Dedifferentiated amniotic fluid mesenchymal stem cell (primary cell): ENCODE data around the gene GYS1.
"Not testable (repeated sequence)": the region's sequence is repeated elsewhere in the genome, so short reads cannot be mapped to it uniquely, and the experiment has no call there.

Experiments
- DNase-seq: peaks from one replicate; pipeline ENCODE4 v3.0.0-alpha.2; 2016; ENCODE audit errors: extremely low spot score

The GYS1 gene

DNA sequence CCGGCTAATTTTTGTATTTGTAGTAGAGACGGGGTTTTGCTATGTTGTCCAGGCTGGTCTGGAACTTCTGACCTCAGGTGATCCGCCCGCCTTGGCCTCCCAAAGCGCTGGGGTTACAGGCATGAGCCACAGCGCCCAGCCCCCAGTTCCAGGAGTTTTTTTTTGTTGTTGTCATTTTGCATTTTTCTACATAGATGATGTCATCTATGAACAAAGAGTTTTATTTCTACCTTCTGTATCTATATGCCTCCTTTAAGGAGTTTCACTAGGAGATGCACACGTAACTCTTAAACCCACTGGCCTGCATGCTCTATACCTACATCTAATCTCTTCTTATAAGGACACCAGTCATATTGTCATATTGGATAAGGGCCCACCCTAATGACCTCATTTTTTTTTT lies 54.9 kb downstream of the GYS1 start:
- no peak for DNase-seq

- DNase-seq: no peak
Measured at GRCh38 chr19:48935864-48936263, 57.2 kb downstream of the GYS1 start.

DNA sequence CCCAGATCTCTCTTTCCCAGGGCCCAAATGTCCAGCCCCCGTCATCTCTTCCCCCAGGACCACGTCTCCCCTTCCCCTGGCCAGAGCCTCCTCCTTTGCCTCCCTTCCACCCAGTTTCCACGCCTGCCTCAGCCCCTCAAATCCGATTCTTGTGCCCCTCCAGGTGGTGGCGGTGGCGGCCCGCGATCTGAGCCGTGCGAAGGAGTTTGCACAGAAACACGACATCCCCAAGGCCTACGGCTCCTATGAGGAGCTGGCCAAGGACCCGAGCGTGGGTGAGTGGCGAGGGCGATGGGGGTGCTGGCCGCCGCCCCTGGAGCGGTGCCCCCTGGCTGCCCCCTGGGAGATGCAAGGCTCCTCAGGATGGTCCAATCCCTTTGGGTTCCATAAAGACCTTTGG lies 58.3 kb downstream of the GYS1 start:
- DNase-seq: no peak

DNA sequence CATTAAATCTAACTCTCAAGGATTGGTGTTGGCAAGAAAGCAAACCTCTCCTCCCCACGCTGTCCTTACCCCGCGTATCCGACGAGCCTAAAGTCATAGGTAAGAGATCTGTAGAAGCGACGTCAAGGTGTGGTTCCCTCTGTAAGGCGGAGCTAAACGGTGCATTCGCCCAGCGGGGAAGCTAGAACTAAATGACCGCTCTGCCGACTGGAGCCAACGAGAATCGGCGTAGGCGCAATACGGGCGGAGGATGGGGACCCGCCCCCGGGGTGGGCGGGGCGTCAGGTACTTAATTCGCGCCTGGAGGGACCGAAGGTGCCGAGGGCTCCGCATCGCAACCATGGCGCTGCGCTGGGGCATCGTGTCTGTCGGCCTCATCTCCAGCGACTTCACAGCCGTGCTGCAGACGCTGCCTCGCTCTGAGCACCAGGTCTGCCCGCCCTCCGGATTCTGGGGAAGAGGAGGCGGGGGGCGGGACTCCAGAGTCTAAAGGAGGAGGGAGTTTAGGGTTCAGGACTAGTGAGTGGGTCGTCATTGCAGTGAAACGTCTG lies 59.7 kb downstream of the GYS1 start, which contains the start of gene DHDH:
Gene DHDH (plus strand): TSS at position 318 of the 551 bp plus-strand sequence. CDS start 23 bp downstream, at position 341.
- peak; percentile 26 for DNase-seq

- DNase-seq: no peak
Measured at GRCh38 chr19:48928164-48929025, 64.7 kb downstream of the GYS1 start.

GRCh38 chr19:48927692-48928091 lies 65.4 kb downstream of the GYS1 start:
- not testable (repeated sequence) for DNase-seq

- peak; percentile 91 for DNase-seq
Measured at GRCh38 chr19:48926909-48927308, 66.2 kb downstream of the GYS1 start.

- not testable (repeated sequence) for DNase-seq
Measured at GRCh38 chr19:48925890-48926289, 67.2 kb downstream of the GYS1 start.

DNA sequence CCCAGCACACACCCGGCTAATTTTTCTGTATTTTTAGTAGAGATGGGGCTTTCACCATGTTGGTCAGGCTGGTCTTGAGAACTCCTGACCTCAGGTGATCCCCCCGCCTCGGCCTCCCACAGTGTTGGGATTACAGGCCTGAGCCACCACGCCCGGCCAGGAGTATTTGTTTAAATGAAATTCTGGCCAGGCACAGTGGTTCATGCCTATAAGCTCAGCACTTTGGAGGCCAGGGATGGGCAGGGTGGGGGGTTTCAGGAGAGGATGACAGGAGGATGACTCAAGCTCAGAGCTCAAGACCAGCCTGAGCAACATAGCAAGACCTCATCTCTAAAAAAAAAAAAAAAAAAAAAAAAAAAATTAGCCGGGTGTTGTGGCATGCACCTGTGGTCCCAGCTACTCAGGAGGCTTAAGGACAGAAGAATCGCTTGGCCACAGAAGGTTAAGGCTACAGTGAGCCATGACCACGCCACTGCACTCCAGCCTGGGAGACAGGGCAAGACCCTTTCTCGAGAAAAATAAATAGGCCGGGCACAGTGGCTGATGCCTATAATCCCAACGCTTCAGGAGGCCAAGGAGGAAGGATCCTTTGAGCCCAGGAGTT lies 67.8 kb downstream of the GYS1 start:
- DNase-seq: peak; percentile 27

- DNase-seq: no peak
Measured at GRCh38 chr19:48922548-48923490, 70.3 kb downstream of the GYS1 start.

DNA sequence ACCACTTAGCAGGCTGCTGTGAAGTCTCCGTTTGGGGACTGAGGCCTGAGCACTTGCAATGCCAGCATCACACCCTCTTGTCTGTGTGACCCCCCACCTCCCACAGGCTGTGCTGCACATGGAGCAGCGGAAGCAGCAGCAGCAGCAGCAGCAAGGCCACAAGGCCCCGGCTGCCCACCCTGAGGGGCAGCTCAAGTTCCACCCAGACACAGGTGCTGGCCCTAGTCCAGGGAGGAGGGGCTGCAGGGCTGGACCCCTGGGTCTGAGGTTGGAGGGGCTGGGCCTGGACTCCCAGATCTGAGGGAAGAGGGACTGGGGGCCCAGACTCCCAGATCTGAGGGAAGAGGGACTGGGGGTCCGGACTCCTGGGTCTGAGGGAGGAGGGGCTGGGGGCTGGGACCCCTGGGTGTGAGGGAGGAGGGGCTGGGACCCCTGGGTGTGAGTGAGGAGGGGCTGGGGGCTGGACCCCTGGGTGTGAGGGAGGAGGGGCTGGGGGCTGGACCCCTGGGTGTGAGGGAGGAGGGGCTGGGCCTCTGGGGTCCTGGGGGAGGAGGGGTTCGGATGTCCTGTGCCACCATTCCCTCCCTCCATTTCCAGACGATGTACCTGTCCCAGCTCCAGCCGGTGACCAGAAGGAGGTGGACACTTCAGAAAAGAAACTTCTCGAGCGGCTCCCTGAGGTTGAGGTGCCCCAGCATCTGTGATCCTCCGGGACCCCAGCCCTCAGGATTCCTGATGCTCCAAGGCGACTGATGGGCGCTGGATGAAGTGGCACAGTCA lies 71.2 kb downstream of the GYS1 start:
- DNase-seq: no peak

- no peak for DNase-seq
Measured at GRCh38 chr19:48920949-48921348, 72.2 kb downstream of the GYS1 start.

GRCh38 chr19:48919271-48919670 lies 73.8 kb downstream of the GYS1 start:
- not testable (repeated sequence) for DNase-seq

- DNase-seq: no peak
Measured at GRCh38 chr19:48918801-48919247, 74.3 kb downstream of the GYS1 start.
